Keratinocyte (primary cell): Measurements from ENCODE around the gene RTN1. TPM values are rescaled to one million over a fixed set of nuclear protein-coding genes. Genes with fewer than 3 reads are reported as not detected.

Experiments used
- DNase-seq: peaks from one replicate; pipeline ENCODE4 v3.0.0-alpha.2; 2011; ENCODE audit warnings: low read depth, missing footprints, low spot score
- FAIRE-seq: peaks from 2 replicates; lab custom pipeline; 2011; peaks lifted over from hg19 to GRCh38; lab: Jason Lieb, UNC
- H2AFZ ChIP-seq: 2 replicates; pipeline ENCODE4 v1.6.0; 2012; ENCODE audit warnings: low read length, control low read depth, inconsistent platforms; ENCODE audit not compliant: control insufficient read depth
- H3K27ac ChIP-seq: 2 replicates; pipeline ENCODE4 v1.5.1; 2011; ENCODE audit warnings: low read length; ENCODE audit not compliant: control insufficient read depth, insufficient read depth
- H3K27me3 ChIP-seq: 3 replicates; pipeline ENCODE4 v1.6.0; 2011; ENCODE audit warnings: low read length; ENCODE audit not compliant: control insufficient read depth, insufficient read depth; ENCODE audit errors: extremely low read depth
- H3K36me3 ChIP-seq, 2 experiments: 2 replicates in 1 of 2; 3 replicates in 1 of 2; pipeline ENCODE4 v1.5.1; 2011; ENCODE audit warnings: low read length in 2 of 2, mild to moderate bottlenecking in 1 of 2; ENCODE audit not compliant: control insufficient read depth in 2 of 2, insufficient read depth in 2 of 2; ENCODE audit errors: extremely low read depth in 1 of 2
- H3K4me1 ChIP-seq: 3 replicates; pipeline ENCODE4 v1.5.1; 2011; ENCODE audit warnings: low read length; ENCODE audit not compliant: control insufficient read depth, insufficient read depth; ENCODE audit errors: extremely low read depth
- H3K4me2 ChIP-seq: 3 replicates; pipeline ENCODE4 v1.6.0; 2011; ENCODE audit warnings: low read depth, low read length; ENCODE audit not compliant: control insufficient read depth, insufficient read depth; ENCODE audit errors: extremely low read depth
- H3K4me3 ChIP-seq, 3 experiments: fragments of 200-600 bp in 1 of 3; sonication (generic) in 1 of 3; 2 replicates in 2 of 3; 3 replicates in 1 of 3; pipeline ENCODE4 v1.5.1; 2011 to 2016; ENCODE audit warnings: low read length in 3 of 3, mild to moderate bottlenecking in 3 of 3, control low read depth in 2 of 3, inconsistent platforms in 1 of 3, low read depth in 1 of 3, mixed read lengths in 1 of 3, mixed run types in 1 of 3, moderate library complexity in 1 of 3; ENCODE audit not compliant: control insufficient read depth in 2 of 3, insufficient read depth in 2 of 3; ENCODE audit errors: extremely low read depth in 1 of 3
- H3K79me2 ChIP-seq: 2 replicates; pipeline ENCODE4 v1.6.0; 2012; ENCODE audit warnings: low read length; ENCODE audit not compliant: control insufficient read depth, insufficient read depth
- H3K9ac ChIP-seq: 3 replicates; pipeline ENCODE4 v1.6.0; 2011; ENCODE audit warnings: low read length; ENCODE audit not compliant: control insufficient read depth, insufficient read depth; ENCODE audit errors: extremely low read depth
- H3K9me1 ChIP-seq: 3 replicates; pipeline ENCODE4 v1.6.0; 2011; ENCODE audit warnings: low read length; ENCODE audit not compliant: control insufficient read depth, insufficient read depth; ENCODE audit errors: extremely low read depth
- H3K9me3 ChIP-seq: 2 replicates; pipeline ENCODE4 v1.5.1; 2012; ENCODE audit warnings: low read depth, low read length; ENCODE audit not compliant: control insufficient read depth
- H4K20me1 ChIP-seq: 3 replicates; pipeline ENCODE4 v1.6.0; 2011; ENCODE audit warnings: low read length; ENCODE audit not compliant: control insufficient read depth, insufficient read depth; ENCODE audit errors: extremely low read depth
- CTCF ChIP-seq, 3 experiments: IDR thresholded peaks in 1 of 3; conservative IDR thresholded peaks in 1 of 3; optimal IDR thresholded peaks in 1 of 3; 2 replicates in 2 of 3; 3 replicates in 1 of 3; pipeline versions ENCODE3 to v1.5.1; 2011; ENCODE audit warnings: low read length in 3 of 3, mild to moderate bottlenecking in 3 of 3, moderate library complexity in 2 of 3, control low read depth in 1 of 3, inconsistent platforms in 1 of 3; ENCODE audit not compliant: insufficient read depth in 2 of 3; ENCODE audit errors: extremely low read depth in 1 of 3
- EZH2 ChIP-seq: IDR thresholded peaks from one replicate; pipeline ENCODE4 v1.6.1; 2012; ENCODE audit warnings: inconsistent platforms, mild to moderate bottlenecking, low read length, moderate library complexity
- dilution Hi-C: fragments of 300-500 bp; cut with MboI; formaldehyde crosslinking; loops from one replicate; pipeline ENCODE4 v1.7.0; 2020; ENCODE audit warnings: low sequenced_read_pairs; ENCODE audit not compliant: extremely low pct_ligation_motif_present
- polyA plus RNA-seq, 5 experiments: library from polyadenylated mRNA; depleted of rRNA in 3 of 5; stranded (reverse) in 3 of 5; stranded (forward) in 1 of 5; unstranded in 1 of 5; fragments of >200 nt; gene quantifications; 1 replicate in 1 of 5; 2 replicates in 3 of 5; 3 replicates in 1 of 5; pipeline versions ENCODE4 v1.2.1 to v1.2.3, GENCODE V29; 2011 to 2012; ENCODE audit warnings: missing spikeins in 2 of 5, low read depth in 1 of 5, low replicate concordance in 1 of 5

Gene RTN1
- polyA plus RNA-seq, 1 donor (not counting 4 experiments of a cell fraction or from before 2014, with no cell fraction given) = 0.05 TPM

GRCh38 chr14:59829469-59830337, 40.9 kb downstream of the RTN1 start:
- TF ChIP-seq EZH2 (no peak), CTCF (optimal IDR thresholded peaks at IDR 0.05 in 1 of 3, IDR thresholded peaks at IDR 0.05 in 1 of 3, conservative IDR thresholded peaks at IDR 0.05 in 1 of 3; ENCODE audit: extremely low read depth in 1 of 3, insufficient read depth in 2 of 3, low read length in 3 of 3) (no peak)
- Histone ChIP-seq H4K20me1 (no peaks in the 10 kb centered on the region), H3K4me2 (no peak overlapping the region), H3K4me3 (no peak overlapping the region), H3K9me3 (no peaks in the 10 kb centered on the region), H3K9ac (no peak overlapping the region), H3K79me2 (no peaks in the 10 kb centered on the region), H3K27me3 (no peaks in the 10 kb centered on the region), H3K27ac (no peak overlapping the region), H3K9me1 (no peaks in the 10 kb centered on the region), H3K36me3 (no peaks in the 10 kb centered on the region), H3K4me1 (no peaks in the 10 kb centered on the region), H2AFZ (no peak overlapping the region)
- DNase-seq = no peak
- no peak for FAIRE-seq
- dilution Hi-C loops = no loop called here

- H3K4me2 ChIP-seq = no peak overlapping the region
- FAIRE-seq (no peak), DNase-seq (no peak)
- no peaks in the 10 kb centered on the region for H3K27me3 ChIP-seq
- no peaks in the 10 kb centered on the region for H3K36me3 ChIP-seq
- no peaks in the 10 kb centered on the region for H3K4me1 ChIP-seq
- H3K9me1 ChIP-seq = no peaks in the 10 kb centered on the region
- H3K9me3 ChIP-seq = no peaks in the 10 kb centered on the region
- no peak overlapping the region for H2AFZ ChIP-seq
- dilution Hi-C loops = no loop called here
- no peak overlapping the region for H3K27ac ChIP-seq
- TF ChIP-seq CTCF (optimal IDR thresholded peaks at IDR 0.05 in 1 of 3, IDR thresholded peaks at IDR 0.05 in 1 of 3, conservative IDR thresholded peaks at IDR 0.05 in 1 of 3; ENCODE audit: extremely low read depth in 1 of 3, insufficient read depth in 2 of 3, low read length in 3 of 3) = no peak
- TF ChIP-seq EZH2 = no peak
- no peaks in the 10 kb centered on the region for H4K20me1 ChIP-seq
- no peaks in the 10 kb centered on the region for H3K79me2 ChIP-seq
- H3K9ac ChIP-seq = no peak overlapping the region
- no peak overlapping the region for H3K4me3 ChIP-seq
These were observed 42.3 kb downstream of the RTN1 start for GRCh38 chr14:59828276-59828675.
